GM10248 (cell line): Measurements from ENCODE around the gene ARHGEF39.
"Not testable (repeated sequence)": the region's sequence is repeated elsewhere in the genome, so short reads cannot be mapped to it uniquely, and the experiment has no call there.

Experiments used
- CTCF ChIA-PET: fragments of 300-600 bp; sonication (Branson Sonifier 250); formaldehyde crosslinking; extraction: SDS; loops from one replicate; lab custom pipeline; 2021; ENCODE audit warnings: antibody characterized with exemption; lab: Yijun Ruan, JAX
- POLR2A ChIA-PET: fragments of 350-650 bp; sonication (Branson Sonifier 250); formaldehyde crosslinking; extraction: SDS; loops from one replicate; lab custom pipeline; 2020; ENCODE audit warnings: antibody characterized with exemption; lab: Yijun Ruan, JAX
- DNase-seq: peaks from one replicate; pipeline ENCODE4 v3.0.0; 2012; ENCODE audit errors: extremely low spot score
- CTCF ChIP-seq: IDR thresholded peaks from 2 replicates; pipeline ENCODE4 v1.5.1; 2012; ENCODE audit warnings: mild to moderate bottlenecking, low read depth; ENCODE audit errors: extremely low read depth, missing control alignments, control extremely low read depth

ARHGEF39 gene

DNA sequence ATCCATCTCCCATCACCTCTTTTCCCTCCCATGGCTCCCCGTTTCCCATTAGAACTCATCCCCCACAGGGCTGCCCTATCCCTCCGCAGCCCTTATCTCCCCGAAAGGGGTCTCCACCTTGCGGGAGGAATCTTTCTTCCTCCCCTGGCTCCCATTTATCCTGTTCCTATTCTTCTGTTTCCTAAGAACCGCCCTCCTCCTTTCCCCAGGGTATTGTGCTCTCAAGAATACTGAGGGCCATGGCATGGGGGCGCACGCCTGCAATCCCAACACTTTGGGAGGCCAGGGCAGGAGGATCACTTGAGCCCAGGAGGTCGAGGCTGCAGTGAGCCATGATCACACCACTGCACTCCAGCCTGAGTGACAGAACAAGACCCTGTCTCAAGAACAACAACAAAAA, 47.4 kb downstream of the ARHGEF39 start:
- TF ChIP-seq CTCF, result no peak
- no peak for DNase-seq
- ChIA-PET POLR2A (interaction anchor here (1.3 kb wide), 1 partner anchor 10 kb away, joined by 3 read pairs; no protein-coding TSS in a partner anchor), CTCF (interaction anchor here (0.8 to 11.5 kb wide), 9 partner anchors 9 to 79 kb away, joined by 3 to 97 read pairs (median 5); partner anchors contain the start of genes SIT1 and TESK1)

DNA sequence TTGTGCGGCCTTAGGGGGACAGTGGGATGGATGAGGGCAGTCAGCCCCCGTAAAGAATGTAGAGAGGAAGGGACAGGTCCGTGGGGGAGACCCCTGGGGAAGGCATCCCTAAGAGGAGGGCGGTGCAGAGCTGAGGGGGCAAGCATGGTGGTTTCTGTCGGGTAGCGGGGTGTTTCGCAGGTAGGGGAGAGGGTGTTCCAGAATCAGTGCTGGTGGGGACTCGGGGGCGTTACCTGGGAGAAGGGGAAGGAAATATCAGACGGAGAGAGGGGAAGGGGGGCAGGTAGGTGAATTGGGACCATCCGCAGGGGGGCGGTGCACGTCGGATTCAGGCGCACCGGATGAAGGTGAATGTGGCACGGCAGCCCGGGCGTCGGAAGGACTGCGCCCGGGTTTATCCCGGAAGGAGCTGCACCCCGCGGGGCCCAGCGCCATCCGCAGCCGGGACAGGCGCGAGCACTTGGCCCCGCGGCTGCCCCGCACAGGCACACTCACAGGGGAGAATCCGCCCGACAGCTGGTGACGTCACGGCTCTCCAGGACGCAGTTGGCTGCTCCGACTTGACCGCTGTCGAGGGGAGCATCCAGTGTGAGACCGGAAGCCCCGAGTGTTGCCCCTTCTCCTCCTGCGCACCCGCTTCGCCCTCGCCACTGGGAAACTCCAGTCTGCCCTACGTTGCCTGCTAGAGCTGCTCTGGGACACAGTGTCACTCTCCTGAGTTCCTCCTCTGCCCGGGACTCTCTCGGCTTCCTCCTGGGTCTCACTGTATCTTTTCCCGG, 48.1 kb downstream of the ARHGEF39 start:
- peak; percentile 83 for DNase-seq
- TF ChIP-seq CTCF, result peak; percentile 36
- ChIA-PET POLR2A (interaction anchor here (0.7 to 1.3 kb wide), 3 partner anchors 9 to 92 kb away, joined by 3 to 11 read pairs (median 3); no protein-coding TSS in a partner anchor), CTCF (interaction anchor here (0.6 to 11.5 kb wide), 10 partner anchors 9 to 500 kb away, joined by 3 to 97 read pairs (median 4); partner anchors contain the start of genes SIT1 and TESK1)

DNA sequence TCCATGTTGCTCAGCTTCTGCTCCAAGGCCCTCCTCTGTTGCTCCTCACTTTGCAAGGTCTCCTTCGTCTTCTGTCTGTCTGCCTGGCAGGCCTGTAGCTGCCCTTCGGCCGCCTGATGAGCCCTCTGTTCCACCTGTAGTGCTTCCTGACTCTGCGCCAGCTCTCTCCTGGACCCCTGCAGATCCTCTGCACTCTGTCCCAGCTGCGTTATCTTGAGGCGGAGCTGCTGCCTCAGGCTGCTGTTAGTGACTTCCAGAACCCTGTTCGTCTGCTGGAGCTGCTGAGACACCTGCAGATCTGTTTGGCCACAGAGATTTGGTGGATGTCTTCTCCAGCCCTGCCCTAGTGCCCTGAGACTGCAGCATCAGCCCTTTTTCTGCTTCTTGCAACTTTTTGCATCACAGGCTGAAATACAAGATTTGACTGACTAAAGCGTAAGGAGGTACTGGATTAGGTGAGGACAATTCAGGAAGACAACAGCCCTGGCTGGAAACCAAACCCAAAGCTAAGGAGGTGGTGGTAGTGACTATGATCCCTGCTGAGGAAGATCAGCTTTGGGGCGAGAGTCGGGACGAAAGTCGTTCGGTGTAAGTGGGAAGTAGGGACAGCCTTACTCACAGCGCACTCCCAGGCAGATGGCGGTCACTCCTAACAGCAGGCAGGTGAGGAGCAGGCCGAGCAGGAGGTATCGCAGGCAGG, 48.9 kb downstream of the ARHGEF39 start:
- POLR2A ChIA-PET, result interaction anchor here (0.7 to 1.3 kb wide), 3 partner anchors 8 to 92 kb away, joined by 3 to 11 read pairs (median 3); no protein-coding TSS in a partner anchor
- CTCF ChIA-PET, result interaction anchor here (1.1 to 11.5 kb wide), 8 partner anchors 11 to 54 kb away, joined by 3 to 97 read pairs (median 7); partner anchors contain the start of genes SIT1 and TESK1
- TF ChIP-seq CTCF, result no peak
- no peak for DNase-seq

- no peak for TF ChIP-seq CTCF
- ChIA-PET CTCF (interaction anchor here (0.6 to 11.5 kb wide), 11 partner anchors 8 to 713 kb away, joined by 3 to 97 read pairs (median 6); partner anchors contain the start of genes CCDC107, RMRP, SIT1 and TESK1), POLR2A (no interaction called here)
- no peak for DNase-seq
Observed at GRCh38 chr9:35612843-35613242, 52.2 kb downstream of the ARHGEF39 start.

DNA sequence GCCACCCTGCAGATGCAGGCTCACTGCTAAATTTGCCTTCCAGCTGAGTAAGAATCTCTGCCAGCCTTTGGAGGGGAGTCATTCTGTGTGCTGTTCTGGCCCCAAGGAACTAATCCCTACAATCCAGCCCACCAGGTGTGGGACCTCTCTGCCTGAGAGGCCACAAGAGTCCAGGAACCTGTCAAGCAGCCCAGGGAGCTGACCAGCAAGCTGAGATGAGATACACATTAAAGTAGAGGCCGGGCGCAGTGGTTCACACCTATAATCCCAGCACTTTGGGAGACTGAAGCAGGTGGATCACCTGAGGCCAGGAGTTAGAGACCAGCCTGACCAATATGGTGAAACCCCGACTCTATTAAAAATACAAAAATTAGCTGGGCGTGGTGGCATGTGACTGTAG, 52.9 kb downstream of the ARHGEF39 start:
- CTCF ChIA-PET, result interaction anchor here (0.7 to 11.5 kb wide), 16 partner anchors 8 to 627 kb away, joined by 3 to 97 read pairs (median 4); partner anchors contain the start of genes PIGO and SIT1
- DNase-seq, POLR2A ChIA-PET: not testable (repeated sequence)

DNA sequence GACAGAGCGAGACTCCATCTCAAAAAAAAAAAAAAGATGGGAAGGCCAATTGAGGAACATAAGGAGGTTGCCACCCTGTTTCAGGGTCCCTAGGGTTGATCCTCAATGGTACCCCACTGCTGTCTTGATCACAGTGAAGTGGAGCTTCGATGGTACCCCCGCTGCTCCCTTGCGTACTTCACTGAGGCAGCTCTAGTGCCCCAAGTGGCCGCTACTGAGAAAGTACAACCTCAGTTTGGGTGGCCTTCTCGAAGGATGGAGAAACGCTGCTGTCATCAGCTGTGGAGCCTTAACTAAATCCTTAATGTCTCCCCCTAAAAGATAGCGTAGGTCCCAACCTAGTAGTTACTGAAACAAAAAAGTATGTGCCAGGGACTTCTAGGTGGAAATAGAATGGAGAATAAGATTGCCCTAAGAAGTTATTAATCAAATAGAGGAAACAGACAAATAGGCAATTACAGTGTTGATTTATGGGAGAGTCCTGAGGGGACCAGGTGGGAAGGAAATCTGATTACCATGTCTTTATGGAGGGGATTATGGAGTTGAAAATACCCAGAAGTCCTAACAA, 53.7 kb downstream of the ARHGEF39 start:
- POLR2A ChIA-PET, result interaction anchor here (0.6 kb wide), 1 partner anchor 38 kb away, joined by 3 read pairs; no protein-coding TSS in a partner anchor
- CTCF ChIA-PET, result interaction anchor here (0.6 to 11.5 kb wide), 25 partner anchors 8 to 626 kb away, joined by 3 to 97 read pairs (median 5); partner anchors contain the start of genes CCDC107, PIGO, RMRP and SIT1
- TF ChIP-seq CTCF, result peak; percentile 70
- peak; percentile 46 for DNase-seq
